ENCODE data around the gene COX19. TPM values are rescaled to one million over a fixed set of nuclear protein-coding genes. Genes with fewer than 3 reads are reported as not detected.

The COX19 gene
- polyA plus RNA-seq, 1 donor (not counting 4 experiments of a cell fraction or from before 2014, with no cell fraction given), result 6.2 TPM

DNA sequence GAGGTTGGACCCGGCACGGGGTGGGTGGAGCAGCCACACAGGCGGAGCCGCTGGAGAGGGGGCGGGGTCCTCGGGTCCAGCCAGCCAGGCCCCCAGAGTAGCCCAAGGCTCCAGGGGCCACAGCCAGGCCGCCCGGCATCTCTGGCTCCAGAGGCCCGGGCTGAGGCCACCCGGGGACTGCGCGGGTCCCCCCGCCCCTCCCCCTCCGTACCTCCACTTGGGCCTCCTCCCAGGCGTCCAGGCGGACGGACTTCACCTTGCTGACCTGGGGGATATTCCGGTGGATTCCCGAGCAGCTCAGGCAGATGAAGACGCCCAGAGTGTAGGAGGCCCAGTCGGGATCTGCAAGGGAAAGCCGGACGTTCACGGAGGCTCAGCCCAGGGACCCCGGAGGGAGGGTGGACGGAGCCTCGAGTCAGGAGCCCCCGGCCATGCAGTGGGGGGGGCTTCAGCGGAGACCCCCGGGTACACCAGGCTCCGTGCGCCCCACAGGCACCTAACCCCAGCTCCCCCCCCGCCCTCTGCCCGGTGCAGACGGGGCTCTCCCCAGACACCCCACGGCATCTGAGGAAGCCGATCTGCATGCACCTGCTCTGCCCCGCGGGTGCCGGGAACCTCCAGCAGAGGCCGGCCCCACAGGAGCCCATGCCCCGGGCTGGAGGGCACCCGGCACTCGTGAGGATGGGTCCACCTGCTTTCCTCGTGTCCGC, 40.0 kb downstream of the COX19 start:
- H3K36me3 ChIP-seq (ENCODE audit: control insufficient read depth in 2 of 2, extremely low read depth in 1 of 2, insufficient read depth in 2 of 2, low read length in 2 of 2), result no peaks in the 10 kb centered on the region
- no peaks in the 10 kb centered on the region for H3K79me2 ChIP-seq (ENCODE audit: control insufficient read depth, insufficient read depth, low read length)
- DNase-seq (ENCODE audit: low read depth, low spot score) (no peak), FAIRE-seq (no peak)
- dilution Hi-C loops (cut with MboI; ENCODE audit: extremely low pct_ligation_motif_present, low sequenced_read_pairs), result no loop called here
- no peak overlapping the region for H3K27ac ChIP-seq (ENCODE audit: control insufficient read depth, insufficient read depth, low read length)
- H4K20me1 ChIP-seq (ENCODE audit: control insufficient read depth, extremely low read depth, insufficient read depth, low read length), result no peaks in the 10 kb centered on the region
- no peak overlapping the region for H2AFZ ChIP-seq (ENCODE audit: control insufficient read depth, low read length)
- H3K9me1 ChIP-seq (ENCODE audit: control insufficient read depth, extremely low read depth, insufficient read depth, low read length), result no peaks in the 10 kb centered on the region
- no peaks in the 10 kb centered on the region for H3K4me1 ChIP-seq (ENCODE audit: control insufficient read depth, extremely low read depth, insufficient read depth, low read length)
- no peak overlapping the region for H3K4me3 ChIP-seq (ENCODE audit: control insufficient read depth in 2 of 3, extremely low read depth in 1 of 3, insufficient read depth in 2 of 3, low read depth in 1 of 3, low read length in 3 of 3)
- no peak overlapping the region for H3K4me2 ChIP-seq (ENCODE audit: control insufficient read depth, extremely low read depth, insufficient read depth, low read depth, low read length)
- no peaks in the 10 kb centered on the region for H3K9me3 ChIP-seq (ENCODE audit: control insufficient read depth, low read depth, low read length)
- TF ChIP-seq EZH2 (IDR thresholded peaks at IDR 0.05; ENCODE audit: low read length), result no peak
- TF ChIP-seq, protein P1, sequence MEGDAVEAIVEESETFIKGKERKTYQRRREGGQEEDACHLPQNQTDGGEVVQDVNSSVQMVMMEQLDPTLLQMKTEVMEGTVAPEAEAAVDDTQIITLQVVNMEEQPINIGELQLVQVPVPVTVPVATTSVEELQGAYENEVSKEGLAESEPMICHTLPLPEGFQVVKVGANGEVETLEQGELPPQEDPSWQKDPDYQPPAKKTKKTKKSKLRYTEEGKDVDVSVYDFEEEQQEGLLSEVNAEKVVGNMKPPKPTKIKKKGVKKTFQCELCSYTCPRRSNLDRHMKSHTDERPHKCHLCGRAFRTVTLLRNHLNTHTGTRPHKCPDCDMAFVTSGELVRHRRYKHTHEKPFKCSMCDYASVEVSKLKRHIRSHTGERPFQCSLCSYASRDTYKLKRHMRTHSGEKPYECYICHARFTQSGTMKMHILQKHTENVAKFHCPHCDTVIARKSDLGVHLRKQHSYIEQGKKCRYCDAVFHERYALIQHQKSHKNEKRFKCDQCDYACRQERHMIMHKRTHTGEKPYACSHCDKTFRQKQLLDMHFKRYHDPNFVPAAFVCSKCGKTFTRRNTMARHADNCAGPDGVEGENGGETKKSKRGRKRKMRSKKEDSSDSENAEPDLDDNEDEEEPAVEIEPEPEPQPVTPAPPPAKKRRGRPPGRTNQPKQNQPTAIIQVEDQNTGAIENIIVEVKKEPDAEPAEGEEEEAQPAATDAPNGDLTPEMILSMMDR (optimal IDR thresholded peaks at IDR 0.05 in 1 of 3, IDR thresholded peaks at IDR 0.05 in 1 of 3, conservative IDR thresholded peaks at IDR 0.05 in 1 of 3; ENCODE audit: extremely low read depth in 1 of 3, insufficient read depth in 2 of 3, low read length in 3 of 3), result no peak
- H3K9ac ChIP-seq (ENCODE audit: control insufficient read depth, extremely low read depth, insufficient read depth, low read length), result no peak overlapping the region
- peaks cover 2% of the 10 kb centered on the region for H3K27me3 ChIP-seq (ENCODE audit: control insufficient read depth, extremely low read depth, insufficient read depth, low read length)

DNA sequence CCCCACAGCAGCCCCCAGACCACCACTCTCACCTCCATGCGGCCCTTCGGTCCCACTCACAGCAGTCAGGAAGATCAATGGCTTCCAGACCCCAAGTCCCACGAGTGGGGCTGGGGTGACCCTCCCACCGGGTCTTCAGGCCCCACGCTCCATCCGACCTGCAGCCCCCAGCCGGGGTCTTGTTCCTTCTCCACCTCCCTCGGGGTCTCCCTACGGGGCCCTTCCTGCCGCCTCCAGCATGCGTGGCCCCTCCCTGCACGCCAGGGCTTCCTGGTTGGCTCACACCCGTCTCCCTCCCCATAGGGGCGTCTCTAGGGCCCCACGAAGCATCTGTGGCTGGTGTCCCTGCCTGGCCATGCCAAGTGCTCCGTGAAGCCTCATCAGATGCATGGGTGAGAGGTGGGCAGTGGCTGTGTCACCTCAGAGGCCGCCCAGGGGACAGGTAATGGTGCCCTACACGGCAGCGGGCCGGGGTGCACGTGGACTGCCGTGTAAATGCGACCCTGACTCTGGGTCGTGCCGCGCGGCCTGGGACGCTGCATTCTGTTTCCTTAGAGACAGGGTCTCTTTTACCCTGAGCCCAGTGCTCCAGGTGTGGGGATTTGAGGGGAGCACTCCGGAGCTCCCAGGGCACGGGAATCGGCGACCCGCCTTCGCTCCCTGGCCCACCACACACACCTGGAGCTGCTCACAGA, 40.7 kb downstream of the COX19 start:
- no peak overlapping the region for H3K27ac ChIP-seq (ENCODE audit: control insufficient read depth, insufficient read depth, low read length)
- dilution Hi-C loops (cut with MboI; ENCODE audit: extremely low pct_ligation_motif_present, low sequenced_read_pairs), result no loop called here
- FAIRE-seq (no peak), DNase-seq (ENCODE audit: low read depth, low spot score) (no peak)
- H3K9ac ChIP-seq (ENCODE audit: control insufficient read depth, extremely low read depth, insufficient read depth, low read length), result no peak overlapping the region
- no peaks in the 10 kb centered on the region for H3K9me3 ChIP-seq (ENCODE audit: control insufficient read depth, low read depth, low read length)
- H3K9me1 ChIP-seq (ENCODE audit: control insufficient read depth, extremely low read depth, insufficient read depth, low read length), result no peaks in the 10 kb centered on the region
- H3K79me2 ChIP-seq (ENCODE audit: control insufficient read depth, insufficient read depth, low read length), result no peaks in the 10 kb centered on the region
- H3K36me3 ChIP-seq (ENCODE audit: control insufficient read depth in 2 of 2, extremely low read depth in 1 of 2, insufficient read depth in 2 of 2, low read length in 2 of 2), result no peaks in the 10 kb centered on the region
- H2AFZ ChIP-seq (ENCODE audit: control insufficient read depth, low read length), result no peak overlapping the region
- no peak for TF ChIP-seq EZH2 (IDR thresholded peaks at IDR 0.05; ENCODE audit: low read length)
- TF ChIP-seq, protein P1 (optimal IDR thresholded peaks at IDR 0.05 in 1 of 3, IDR thresholded peaks at IDR 0.05 in 1 of 3, conservative IDR thresholded peaks at IDR 0.05 in 1 of 3; ENCODE audit: extremely low read depth in 1 of 3, insufficient read depth in 2 of 3, low read length in 3 of 3), result no peak
- H3K27me3 ChIP-seq (ENCODE audit: control insufficient read depth, extremely low read depth, insufficient read depth, low read length), result no peaks in the 10 kb centered on the region
- H3K4me3 ChIP-seq (ENCODE audit: control insufficient read depth in 2 of 3, extremely low read depth in 1 of 3, insufficient read depth in 2 of 3, low read depth in 1 of 3, low read length in 3 of 3), result no peak overlapping the region
- H3K4me2 ChIP-seq (ENCODE audit: control insufficient read depth, extremely low read depth, insufficient read depth, low read depth, low read length), result no peak overlapping the region
- no peaks in the 10 kb centered on the region for H3K4me1 ChIP-seq (ENCODE audit: control insufficient read depth, extremely low read depth, insufficient read depth, low read length)
- H4K20me1 ChIP-seq (ENCODE audit: control insufficient read depth, extremely low read depth, insufficient read depth, low read length), result no peaks in the 10 kb centered on the region

All from keratinocyte (primary cell).